Lower leg skin (tissue), 3 donors: ENCODE data around the gene PSMA4.

ENCODE experiments used
- CTCF ChIP-seq, 3 donors: fragments of 450-650 bp; IDR thresholded peaks; one replicate each; pipeline ENCODE4 v1.5.1; 2016; ENCODE audit warnings: antibody characterized with exemption in 3 of 3, mild to moderate bottlenecking in 3 of 3, moderate library complexity in 2 of 3
- POLR2A ChIP-seq, 2 donors: fragments of 450-650 bp; IDR thresholded peaks; one replicate each; pipeline ENCODE4 v1.6.1; 2016 to 2017; ENCODE audit warnings: antibody characterized with exemption in 2 of 2, mild to moderate bottlenecking in 1 of 2, moderate library complexity in 1 of 2

DNA sequence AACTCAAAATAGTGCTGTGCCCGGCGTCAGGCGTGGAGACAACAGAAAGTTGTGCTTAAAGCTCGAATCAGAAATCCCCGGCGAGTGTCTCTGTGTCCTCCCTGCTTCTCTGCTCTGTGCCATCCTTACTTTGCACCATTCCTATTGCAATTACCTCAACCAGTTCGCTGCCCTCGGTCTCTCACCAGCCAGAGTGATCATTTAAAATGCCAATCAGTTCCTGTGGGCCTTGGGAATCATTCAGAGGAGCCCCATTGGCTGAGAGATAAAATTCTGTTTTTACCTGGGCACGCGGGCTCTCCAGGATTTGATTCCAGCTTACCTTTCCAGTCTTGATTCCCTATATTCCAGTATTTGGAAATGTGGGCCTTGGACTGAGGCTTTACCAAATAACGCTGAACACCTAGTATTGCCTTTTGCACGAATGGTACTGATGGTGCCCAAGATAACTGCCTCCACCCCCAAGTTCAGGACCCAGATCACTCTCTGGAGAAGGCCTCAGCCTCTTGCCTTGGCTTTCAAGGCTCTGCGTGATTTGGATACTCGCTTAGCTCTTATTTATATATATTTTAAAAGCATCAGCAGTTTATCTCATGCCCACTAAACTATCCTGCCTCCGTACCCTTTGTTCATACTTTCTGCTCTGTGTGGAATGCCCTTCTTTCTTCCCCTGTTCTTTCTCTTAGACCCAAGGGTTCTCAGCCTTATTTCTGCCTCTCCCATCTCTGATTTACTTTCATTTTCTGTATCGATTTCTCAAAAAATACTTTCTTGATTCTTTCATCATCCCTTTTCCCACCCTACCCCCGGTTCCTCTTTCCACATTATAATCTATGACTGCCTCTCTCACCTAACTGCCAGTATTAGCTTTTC, 863 bp downstream of the PSMA4 start:
- TF ChIP-seq CTCF (IDR thresholded peaks at IDR 0.05), result no peak
- TF ChIP-seq POLR2A (IDR thresholded peaks at IDR 0.05), result no peak
